Activated B cell treated with CpG ODN at 0.5 μM for 24 hours (primary cell): Measurements from ENCODE around the gene RXRB. TPM values are rescaled to one million over a fixed set of nuclear protein-coding genes. Genes with fewer than 3 reads are reported as not detected.

Experiments
- ATAC-seq: fragments of 200-7000 bp; cut with Tn5 transposase; one replicate; pipeline ENCODE4 v1.10.0; 2021; ENCODE audit warnings: low read depth, mild to moderate bottlenecking, moderate library complexity
- CTCF ChIA-PET: fragments of 350-600 bp; sonication (Branson Sonifier 250); formaldehyde crosslinking; loops from one replicate; lab custom pipeline; 2021; ENCODE audit warnings: antibody characterized with exemption; lab: Charles Lee
- POLR2A ChIA-PET: fragments of 350-600 bp; sonication (Branson Sonifier 250); formaldehyde crosslinking; loops from one replicate; lab custom pipeline; 2021; ENCODE audit warnings: antibody characterized with exemption; lab: Charles Lee
- DNase-seq: peaks from one replicate; pipeline ENCODE4 v3.0.0; 2022
- H3K27ac Mint-ChIP-seq: one replicate; pipeline ENCODE4 v1.8.0; 2020; ENCODE audit warnings: mixed read lengths
- H3K27me3 Mint-ChIP-seq: one replicate; pipeline ENCODE4 v1.8.0; 2021; ENCODE audit warnings: mixed read lengths
- H3K36me3 Mint-ChIP-seq: one replicate; pipeline ENCODE4 v1.8.0; 2021; ENCODE audit warnings: low read depth, mixed read lengths
- H3K4me1 Mint-ChIP-seq: one replicate; pipeline ENCODE4 v1.8.0; 2021; ENCODE audit warnings: mixed read lengths
- H3K4me3 Mint-ChIP-seq: one replicate; pipeline ENCODE4 v1.8.0; 2020; ENCODE audit warnings: mild to moderate bottlenecking, mixed read lengths
- H3K9me3 Mint-ChIP-seq: one replicate; pipeline ENCODE4 v1.8.0; 2020; ENCODE audit warnings: mixed read lengths
- intact Hi-C: fragments of 100-400 bp; cut with micrococcal nuclease; formaldehyde crosslinking; loops from one replicate; pipeline ENCODE4 v1.15.1; 2024
- total RNA-seq: library from RNA; stranded (reverse); gene quantifications from 2 replicates; pipeline ENCODE4 v1.2.3, GENCODE V29; 2022
- TF ChIP-seq, protein P1 (sequence below): fragments of 200-600 bp; IDR thresholded peaks from one replicate; pipeline ENCODE4 v1.8.0; 2022; ENCODE audit warnings: antibody characterized with exemption, mild to moderate bottlenecking

RXRB gene
- total RNA-seq, 1 donor from 2014 or later = 74.3 TPM

DNA sequence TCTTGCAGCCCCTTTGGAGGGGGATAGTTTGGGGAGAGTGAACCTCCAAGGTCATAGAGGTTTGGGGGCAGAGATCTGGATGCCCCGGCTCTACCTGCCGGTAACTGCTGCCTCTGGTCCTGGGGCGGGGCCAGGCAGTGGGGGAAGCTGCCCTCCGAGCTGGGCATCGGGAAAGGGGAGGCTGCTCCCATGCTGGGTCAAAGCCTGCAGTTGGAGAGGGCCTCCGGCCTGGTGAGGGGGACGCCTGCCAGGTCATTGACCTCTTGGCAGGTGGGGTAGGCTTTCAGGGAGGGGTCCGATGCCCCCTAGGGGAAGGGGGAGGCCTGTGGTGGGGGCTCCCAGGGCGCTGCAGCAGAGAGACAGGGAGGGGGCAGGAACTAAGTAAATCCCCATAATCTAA lies 15.3 kb downstream of the RXRB start:
- CTCF ChIA-PET = no interaction called here
- peaks cover 9% of the 10 kb centered on the region for H3K36me3 Mint-ChIP-seq
- TF ChIP-seq, protein P1, sequence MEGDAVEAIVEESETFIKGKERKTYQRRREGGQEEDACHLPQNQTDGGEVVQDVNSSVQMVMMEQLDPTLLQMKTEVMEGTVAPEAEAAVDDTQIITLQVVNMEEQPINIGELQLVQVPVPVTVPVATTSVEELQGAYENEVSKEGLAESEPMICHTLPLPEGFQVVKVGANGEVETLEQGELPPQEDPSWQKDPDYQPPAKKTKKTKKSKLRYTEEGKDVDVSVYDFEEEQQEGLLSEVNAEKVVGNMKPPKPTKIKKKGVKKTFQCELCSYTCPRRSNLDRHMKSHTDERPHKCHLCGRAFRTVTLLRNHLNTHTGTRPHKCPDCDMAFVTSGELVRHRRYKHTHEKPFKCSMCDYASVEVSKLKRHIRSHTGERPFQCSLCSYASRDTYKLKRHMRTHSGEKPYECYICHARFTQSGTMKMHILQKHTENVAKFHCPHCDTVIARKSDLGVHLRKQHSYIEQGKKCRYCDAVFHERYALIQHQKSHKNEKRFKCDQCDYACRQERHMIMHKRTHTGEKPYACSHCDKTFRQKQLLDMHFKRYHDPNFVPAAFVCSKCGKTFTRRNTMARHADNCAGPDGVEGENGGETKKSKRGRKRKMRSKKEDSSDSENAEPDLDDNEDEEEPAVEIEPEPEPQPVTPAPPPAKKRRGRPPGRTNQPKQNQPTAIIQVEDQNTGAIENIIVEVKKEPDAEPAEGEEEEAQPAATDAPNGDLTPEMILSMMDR = no peak
- intact Hi-C loops = no loop called here
- H3K4me3 Mint-ChIP-seq = no peak overlapping the region
- ATAC-seq (no peak), DNase-seq (no peak)
- peaks cover 12% of the 10 kb centered on the region for H3K9me3 Mint-ChIP-seq
- H3K27ac Mint-ChIP-seq = no peak overlapping the region
- POLR2A ChIA-PET = no interaction called here
- H3K4me1 Mint-ChIP-seq = peaks cover 17% of the 10 kb centered on the region
- peaks cover 38% of the 10 kb centered on the region for H3K27me3 Mint-ChIP-seq

DNA sequence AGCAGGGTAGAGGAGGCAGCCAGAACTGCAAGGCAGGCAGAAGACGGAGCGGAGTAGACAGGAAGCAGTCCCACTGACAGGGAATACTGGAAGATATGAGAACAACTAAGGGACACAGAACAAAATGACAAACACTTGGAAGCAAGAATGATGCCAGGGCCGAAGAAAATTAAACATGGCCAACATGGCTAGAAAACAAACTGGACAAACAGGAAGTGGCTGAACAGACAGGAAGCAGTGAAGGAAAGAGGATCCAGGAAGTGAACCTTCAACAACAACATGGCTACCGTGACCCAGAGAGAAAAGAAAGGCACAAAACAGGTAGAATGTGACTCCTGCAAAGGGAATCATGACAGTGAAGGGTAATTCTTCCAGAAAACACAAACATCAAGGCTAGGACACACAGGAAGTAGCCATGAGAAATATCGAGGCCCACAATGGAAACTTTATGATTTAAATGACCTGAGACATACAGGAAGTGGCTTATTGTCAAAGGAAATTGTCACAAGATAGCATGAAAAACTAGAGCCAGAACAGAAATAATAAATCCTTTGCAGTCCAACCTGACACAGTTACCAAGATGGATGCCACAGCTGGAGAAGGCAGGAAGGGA lies 17.3 kb downstream of the RXRB start:
- Mint-ChIP-seq H3K36me3 (peaks cover 9% of the 10 kb centered on the region), H3K4me3 (peak overlapping the region; percentile 42), H3K9me3 (peaks cover 12% of the 10 kb centered on the region), H3K27me3 (peaks cover 27% of the 10 kb centered on the region), H3K4me1 (peaks cover 17% of the 10 kb centered on the region), H3K27ac (peak overlapping the region; percentile 57)
- TF ChIP-seq, protein P1 = no peak
- ATAC-seq (peak; percentile 49), DNase-seq (no peak)
- ChIA-PET POLR2A (interaction anchor here (0.6 to 1.8 kb wide), 7 partner anchors 9 to 211 kb away, joined by 3 to 11 read pairs (median 3); partner anchors contain the start of genes COL11A2, RING1, RPS18 and VPS52), CTCF (interaction anchor here (1.1 to 1.4 kb wide), 2 partner anchors 14 to 65 kb away, joined by 3 to 4 read pairs; no protein-coding TSS in a partner anchor)
- intact Hi-C loops = no loop called here

DNA sequence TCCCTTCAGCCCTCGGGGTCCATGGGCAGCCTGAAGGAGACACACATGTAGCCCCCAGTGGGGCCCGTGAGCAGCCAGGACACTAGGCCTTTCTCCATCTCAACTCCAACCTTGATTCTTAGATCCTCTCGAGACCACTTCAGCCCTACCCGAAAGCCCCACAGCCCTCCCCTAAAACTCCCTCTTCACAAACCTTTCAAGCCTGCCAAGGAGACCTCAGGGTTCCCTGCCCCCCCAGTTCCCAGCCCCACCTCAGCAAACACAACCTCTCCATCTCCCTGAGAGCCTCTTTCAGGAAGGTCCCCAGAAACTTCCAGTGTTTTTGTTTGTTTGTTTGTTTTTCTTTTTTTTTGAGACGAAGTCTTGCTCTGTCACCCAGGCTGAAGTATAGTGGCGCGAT lies 19.3 kb downstream of the RXRB start:
- peaks cover 9% of the 10 kb centered on the region for H3K36me3 Mint-ChIP-seq
- ChIA-PET POLR2A (no interaction called here), CTCF (no interaction called here)
- intact Hi-C loops = no loop called here
- ATAC-seq = no peak
- TF ChIP-seq, protein P1 = no peak
- no peak overlapping the region for H3K4me3 Mint-ChIP-seq
- DNase-seq = no peak
- H3K27me3 Mint-ChIP-seq = peaks cover 14% of the 10 kb centered on the region
- no peak overlapping the region for H3K27ac Mint-ChIP-seq
- H3K4me1 Mint-ChIP-seq = peaks cover 14% of the 10 kb centered on the region
- H3K9me3 Mint-ChIP-seq = peaks cover 12% of the 10 kb centered on the region

DNA sequence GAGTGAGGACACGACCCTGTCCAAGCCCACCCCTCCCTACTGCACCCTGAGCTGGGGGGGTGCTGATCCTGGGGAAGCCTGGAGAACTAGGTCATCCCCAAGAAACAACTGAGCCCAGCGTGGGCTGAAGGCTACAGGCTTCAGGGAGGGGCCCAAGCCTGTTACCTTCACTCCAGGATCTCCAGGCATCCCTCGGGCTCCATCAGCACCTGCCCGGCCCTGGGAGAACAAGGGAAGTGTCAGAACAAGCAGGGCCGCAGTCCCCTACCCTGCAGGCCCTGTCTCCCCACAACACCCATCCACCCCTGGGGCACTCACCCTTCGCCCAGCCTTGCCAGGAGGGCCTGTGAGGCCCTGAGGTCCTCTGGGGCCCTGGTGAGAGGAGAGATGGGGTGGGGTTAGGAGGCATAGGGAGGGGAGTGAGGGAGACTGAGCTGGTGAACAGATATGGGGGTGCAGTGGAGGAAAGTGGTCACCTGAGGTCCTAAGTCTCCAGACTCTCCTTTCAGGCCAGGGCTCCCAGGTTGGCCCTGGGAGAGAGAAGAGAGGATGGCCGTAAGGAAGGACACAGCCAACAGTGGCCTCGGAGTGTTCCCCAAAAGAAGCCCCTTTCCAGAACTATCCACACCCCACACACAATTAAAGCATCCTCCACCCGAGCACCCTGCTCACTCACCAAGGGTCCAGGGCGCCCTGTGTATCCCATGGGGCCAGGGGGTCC lies 21.6 kb downstream of the RXRB start:
- peaks cover 9% of the 10 kb centered on the region for H3K36me3 Mint-ChIP-seq
- H3K9me3 Mint-ChIP-seq = peaks cover 12% of the 10 kb centered on the region
- intact Hi-C loops = loop anchor here (1.0 kb wide), 1 partner anchor 14 kb away; no protein-coding TSS in a partner anchor
- no peak overlapping the region for H3K4me3 Mint-ChIP-seq
- H3K4me1 Mint-ChIP-seq = peaks cover 14% of the 10 kb centered on the region
- CTCF ChIA-PET = no interaction called here
- no peak overlapping the region for H3K27ac Mint-ChIP-seq
- ATAC-seq = no peak
- H3K27me3 Mint-ChIP-seq = peaks cover 6% of the 10 kb centered on the region
- no peak for DNase-seq
- POLR2A ChIA-PET = no interaction called here
- TF ChIP-seq, protein P1 = no peak
